ENCODE measurements around the gene NVL. TPM values are rescaled to one million over a fixed set of nuclear protein-coding genes. Genes with fewer than 3 reads are reported as not detected.
A peak's percentile ranks its signal among the peaks of the same experiment; 100 is the strongest.
"Not testable (repeated sequence)": the region's sequence is repeated elsewhere in the genome, so short reads cannot be mapped to it uniquely, and the experiment has no call there.

Gene NVL
- total RNA-seq, 4 donors from 2014 or later: 11.7 to 40.5 (median 15.4) TPM

GRCh38 chr1:224212618-224213061, 117.3 kb downstream of the NVL start:
- TF ChIP-seq CTCF (IDR thresholded peaks at IDR 0.05) (no peak), POLR2AphosphoS5 (IDR thresholded peaks at IDR 0.05) (no peak), EP300 (IDR thresholded peaks at IDR 0.05) (no peak), POLR2A (IDR thresholded peaks at IDR 0.05) (no peak)
- WGBS, 2 donors (ENCODE audit: low coverage in 1 of 2): 83% methylated on average over 12 of the region's 13 CpGs; no CpG with 5 or more reads in 1 of the 2 donors
- Histone ChIP-seq H3K27me3 (no peaks in the 10 kb centered on the region), H3K27ac (peak overlapping the region in 2 of 4 donors; percentile 7 to 24), H3K9me3 (no peaks in the 10 kb centered on the region), H3K36me3 (no peaks in the 10 kb centered on the region), H3K4me3 (no peak overlapping the region), H3K4me1 (peaks cover 0 to 38% (median 3%) of the 10 kb centered on the region in 3 donors)
- no peak for ATAC-seq

GRCh38 chr1:224211206-224211962, 118.6 kb downstream of the NVL start:
- Histone ChIP-seq H3K4me3 (no peak overlapping the region), H3K4me1 (peaks cover 0 to 38% (median 3%) of the 10 kb centered on the region in 3 donors), H3K27me3 (no peaks in the 10 kb centered on the region), H3K9me3 (no peaks in the 10 kb centered on the region), H3K27ac (no peak overlapping the region), H3K36me3 (no peaks in the 10 kb centered on the region)
- no peak for TF ChIP-seq POLR2A (IDR thresholded peaks at IDR 0.05)
- TF ChIP-seq POLR2AphosphoS5 (IDR thresholded peaks at IDR 0.05): no peak
- no peak for TF ChIP-seq CTCF (IDR thresholded peaks at IDR 0.05)
- TF ChIP-seq EP300 (IDR thresholded peaks at IDR 0.05): no peak
- 13 to 27% methylated on average over 3 to 4 of the region's 4 CpGs for WGBS, 2 donors (ENCODE audit: low coverage in 1 of 2)
- no peak for ATAC-seq

- ATAC-seq, H3K9me3 ChIP-seq, H3K36me3 ChIP-seq, H3K4me3 ChIP-seq, H3K27me3 ChIP-seq: not testable (repeated sequence)
- Histone ChIP-seq H3K4me1 (peaks cover 0 to 33% (median 8%) of the 10 kb centered on the region in 3 donors), H3K27ac (peak overlapping the region in 2 of 4 donors; percentile 19 to 59)
- 83% methylated on average over 9 to 10 of the region's 10 CpGs for WGBS, 2 donors (ENCODE audit: low coverage in 1 of 2)
Observed at GRCh38 chr1:224205931-224206538, 123.9 kb downstream of the NVL start.

- ATAC-seq: peak; percentile 37
- no peak for TF ChIP-seq POLR2A (IDR thresholded peaks at IDR 0.05)
- Histone ChIP-seq H3K27me3 (no peaks in the 10 kb centered on the region), H3K4me3 (no peak overlapping the region), H3K36me3 (no peaks in the 10 kb centered on the region), H3K4me1 (peaks cover 0 to 28% (median 8%) of the 10 kb centered on the region in 3 donors), H3K27ac (peak overlapping the region in 2 of 4 donors; percentile 19 to 59), H3K9me3 (no peaks in the 10 kb centered on the region)
- 100% methylated on average over 1 of the region's 4 CpGs; no CpG with 5 or more reads in 1 of the 2 donors for WGBS, 2 donors (ENCODE audit: low coverage in 1 of 2)
Observed at GRCh38 chr1:224205438-224205840, 124.5 kb downstream of the NVL start.

GRCh38 chr1:224203243-224204016, 126.5 kb downstream of the NVL start:
- H3K9me3 ChIP-seq: no peaks in the 10 kb centered on the region
- H3K27ac ChIP-seq: peak overlapping the region in 2 of 4 donors; percentile 17 to 27
- WGBS, 2 donors (ENCODE audit: low coverage in 1 of 2): 32 to 40% methylated on average over 5 to 7 of the region's 8 CpGs
- no peak overlapping the region for H3K4me3 ChIP-seq
- peaks cover 0 to 28% (median 8%) of the 10 kb centered on the region in 3 donors for H3K4me1 ChIP-seq
- ATAC-seq: peak; percentile 48
- TF ChIP-seq CTCF (IDR thresholded peaks at IDR 0.05) (no peak), POLR2AphosphoS5 (IDR thresholded peaks at IDR 0.05) (no peak), EP300 (IDR thresholded peaks at IDR 0.05) (no peak), POLR2A (IDR thresholded peaks at IDR 0.05) (no peak)
- no peaks in the 10 kb centered on the region for H3K36me3 ChIP-seq
- H3K27me3 ChIP-seq: no peaks in the 10 kb centered on the region

Data from gastroesophageal sphincter (tissue), 4 donors.